Hepatic stellate cell (primary cell): Measurements from ENCODE around the gene TMX3.
A peak's percentile ranks its signal among the peaks of the same experiment; 100 is the strongest.

Experiments
- DNase-seq: peaks from one replicate; pipeline ENCODE4 v3.0.0; 2011; ENCODE audit warnings: low spot score

The TMX3 gene

GRCh38 chr18:68714712-68715496 is at the start of gene TMX3:
TMX3 (minus strand) TSS chr18:68715108; CDS start chr18:68714981, 127 bp downstream.
- peak; percentile 93 for DNase-seq

GRCh38 chr18:68764016-68764415 is 49.1 kb upstream of the TMX3 start:
- DNase-seq: no peak

GRCh38 chr18:68763083-68763482 is 48.2 kb upstream of the TMX3 start:
- peak; percentile 4 for DNase-seq

GRCh38 chr18:68759308-68759707 is 44.4 kb upstream of the TMX3 start:
- no peak for DNase-seq

- no peak for DNase-seq
Observed at GRCh38 chr18:68757126-68757525, 42.2 kb upstream of the TMX3 start.

- no peak for DNase-seq
Observed at GRCh38 chr18:68742206-68742605, 27.3 kb upstream of the TMX3 start.

- DNase-seq: no peak
Observed at GRCh38 chr18:68740966-68741365, 26.1 kb upstream of the TMX3 start.

GRCh38 chr18:68739462-68739861 is 24.6 kb upstream of the TMX3 start:
- no peak for DNase-seq

- no peak for DNase-seq
Observed at GRCh38 chr18:68738564-68738963, 23.7 kb upstream of the TMX3 start.

- peak; percentile 37 for DNase-seq
Observed at GRCh38 chr18:68735483-68736343, 20.8 kb upstream of the TMX3 start.

- DNase-seq: peak; percentile 26
Observed at GRCh38 chr18:68734308-68734707, 19.4 kb upstream of the TMX3 start.

GRCh38 chr18:68733707-68734106 is 18.8 kb upstream of the TMX3 start:
- DNase-seq: no peak

GRCh38 chr18:68728081-68728700 is 13.3 kb upstream of the TMX3 start:
- no peak for DNase-seq

- no peak for DNase-seq
Observed at GRCh38 chr18:68727506-68727905, 12.6 kb upstream of the TMX3 start.

- DNase-seq: no peak
Observed at GRCh38 chr18:68725346-68725745, 10.4 kb upstream of the TMX3 start.

- no peak for DNase-seq
Observed at GRCh38 chr18:68724021-68724420, 9.1 kb upstream of the TMX3 start.

- DNase-seq: no peak
Observed at GRCh38 chr18:68723539-68723938, 8.6 kb upstream of the TMX3 start.

- DNase-seq: no peak
Observed at GRCh38 chr18:68722821-68723220, 7.9 kb upstream of the TMX3 start.

- DNase-seq: peak; percentile 26
Observed at GRCh38 chr18:68721681-68722583, 7.0 kb upstream of the TMX3 start.

GRCh38 chr18:68714366-68714711 is 569 bp downstream of the TMX3 start:
- DNase-seq: no peak

GRCh38 chr18:68713796-68714195 is 1.1 kb downstream of the TMX3 start:
- DNase-seq: no peak

- no peak for DNase-seq
Observed at GRCh38 chr18:68713131-68713530, 1.8 kb downstream of the TMX3 start.
